Erythroblast (primary cell): ENCODE measurements around the gene SIRT6.
A peak's percentile ranks its signal among the peaks of the same experiment; 100 is the strongest.
"Not testable (repeated sequence)": the region's sequence is repeated elsewhere in the genome, so short reads cannot be mapped to it uniquely, and the experiment has no call there.

Source experiments
- DNase-seq, 2 experiments: peaks; one replicate each; lab custom pipeline; 2025; lab: John Stamatoyannopoulos, UW
- GATA1 ChIP-seq: IDR thresholded peaks from 2 replicates; pipeline ENCODE4 v1.6.1; 2011; ENCODE audit warnings: low read depth, mild to moderate bottlenecking, control low read depth, low read length, moderate library complexity
- POLR2A ChIP-seq: IDR thresholded peaks from 2 replicates; pipeline ENCODE4 v1.6.1; 2011; ENCODE audit warnings: mild to moderate bottlenecking, low read length

Gene SIRT6

GRCh38 chr19:4213116-4213515, 30.8 kb upstream of the SIRT6 start:
- TF ChIP-seq GATA1 (no peak), POLR2A (no peak)
- no peak for DNase-seq

GRCh38 chr19:4210166-4210731, 27.9 kb upstream of the SIRT6 start:
- TF ChIP-seq POLR2A: no peak
- TF ChIP-seq GATA1: no peak
- no peak for DNase-seq

GRCh38 chr19:4208385-4209094, 26.2 kb upstream of the SIRT6 start:
- TF ChIP-seq POLR2A (no peak), GATA1 (no peak)
- DNase-seq: peak in 1 of 2 experiments; percentile 52

GRCh38 chr19:4206818-4207484, 24.6 kb upstream of the SIRT6 start:
- DNase-seq: peak; percentile 48 to 58

GRCh38 chr19:4201798-4202197, 19.4 kb upstream of the SIRT6 start:
- no peak for DNase-seq
- TF ChIP-seq POLR2A (no peak), GATA1 (no peak)

More at GRCh38 chr19:4206818-4207484, 24.6 kb upstream of the SIRT6 start:
- no peak for TF ChIP-seq GATA1
- no peak for TF ChIP-seq POLR2A

- TF ChIP-seq GATA1 (no peak), POLR2A (no peak)
- DNase-seq: no peak
These were observed 18.7 kb upstream of the SIRT6 start for GRCh38 chr19:4200940-4201542.

- DNase-seq: no peak
- TF ChIP-seq GATA1 (no peak), POLR2A (no peak)
These were observed 17.4 kb upstream of the SIRT6 start for GRCh38 chr19:4199699-4200293.

GRCh38 chr19:4198467-4199126, 16.2 kb upstream of the SIRT6 start:
- no peak for DNase-seq
- TF ChIP-seq POLR2A (no peak), GATA1 (no peak)

GRCh38 chr19:4197625-4198466, 15.5 kb upstream of the SIRT6 start:
- TF ChIP-seq GATA1: no peak
- TF ChIP-seq POLR2A: no peak
- peak; percentile 56 to 69 for DNase-seq

GRCh38 chr19:4197228-4197624, 14.9 kb upstream of the SIRT6 start:
- no peak for TF ChIP-seq POLR2A
- no peak for TF ChIP-seq GATA1
- DNase-seq: no peak

- no peak for DNase-seq
- TF ChIP-seq POLR2A (no peak), GATA1 (no peak)
These were observed 14.3 kb upstream of the SIRT6 start for GRCh38 chr19:4196587-4197148.

- no peak for DNase-seq
- TF ChIP-seq GATA1: no peak
These were observed 13.6 kb upstream of the SIRT6 start for GRCh38 chr19:4196009-4196408.

- TF ChIP-seq POLR2A: no peak
- no peak for TF ChIP-seq GATA1
These were observed 12.0 kb upstream of the SIRT6 start for GRCh38 chr19:4194353-4194752.

GRCh38 chr19:4192537-4192936, 10.2 kb upstream of the SIRT6 start:
- not testable (repeated sequence) for DNase-seq

More at GRCh38 chr19:4194353-4194752, 12.0 kb upstream of the SIRT6 start:
- no peak for DNase-seq
